Kidney (tissue), 14 donors: ENCODE measurements around the gene SPATS1. TPM values are rescaled to one million over a fixed set of nuclear protein-coding genes. Genes with fewer than 3 reads are reported as not detected.
"Not testable (repeated sequence)": the region's sequence is repeated elsewhere in the genome, so short reads cannot be mapped to it uniquely, and the experiment has no call there.

Source experiments
- DNase-seq, 5 donors: peaks; one replicate each; pipeline ENCODE4 v3.0.0-alpha.2; 2013 to 2020
- FAIRE-seq: peaks from 2 replicates; lab custom pipeline; 2012; peaks lifted over from hg19 to GRCh38; lab: Jason Lieb, UNC
- H3K27ac ChIP-seq, 2 donors: one replicate each; pipeline ENCODE4 v1.7.0; 2013; ENCODE audit warnings: low read depth in 2 of 2, low read length in 2 of 2, inconsistent platforms in 1 of 2
- H3K27me3 ChIP-seq: one replicate; pipeline ENCODE4 v1.7.1; 2013; ENCODE audit warnings: low read length, inconsistent platforms; ENCODE audit not compliant: control insufficient read depth, insufficient read depth
- H3K36me3 ChIP-seq, 3 donors: one replicate each; pipeline versions ENCODE4 v1.7.0 to v1.7.1; 2013; ENCODE audit warnings: low read length in 3 of 3, control low read depth in 1 of 3, inconsistent platforms in 1 of 3; ENCODE audit not compliant: insufficient read depth in 3 of 3, control insufficient read depth in 2 of 3
- H3K4me1 ChIP-seq, 3 donors: one replicate each; pipeline versions ENCODE4 v1.7.0 to v1.7.1; 2013; ENCODE audit warnings: low read length in 3 of 3, inconsistent platforms in 1 of 3, low read depth in 1 of 3; ENCODE audit not compliant: control insufficient read depth in 2 of 3, insufficient read depth in 2 of 3
- H3K4me3 ChIP-seq, 3 donors: one replicate each; pipeline versions ENCODE4 v1.7.0 to v1.8.1; 2013; ENCODE audit warnings: low read length in 3 of 3, control low read depth in 1 of 3, inconsistent platforms in 1 of 3
- H3K9ac ChIP-seq, 3 donors: one replicate each; pipeline versions ENCODE4 v1.7.0 to v1.7.1; 2013; ENCODE audit warnings: low read length in 3 of 3, control low read depth in 1 of 3, inconsistent platforms in 1 of 3
- H3K9me3 ChIP-seq, 3 donors: one replicate each; pipeline versions ENCODE4 v1.7.0 to v1.7.1; 2013; ENCODE audit warnings: low read length in 3 of 3, control low read depth in 1 of 3, inconsistent platforms in 1 of 3; ENCODE audit not compliant: control insufficient read depth in 2 of 3, insufficient read depth in 1 of 3
- CTCF ChIP-seq: IDR thresholded peaks from 3 replicates; pipeline ENCODE4 v1.5.1; 2012; ENCODE audit warnings: mild to moderate bottlenecking, moderate library complexity, borderline replicate concordance; ENCODE audit not compliant: insufficient read depth; ENCODE audit errors: extremely low read depth
- intact Hi-C: fragments of 100-400 bp; cut with DNase I; formaldehyde crosslinking; loops from one replicate; pipeline ENCODE4 v1.11.1; 2022
- polyA plus RNA-seq: library from polyadenylated mRNA; stranded (reverse); fragments of 350-450 nt; fragmentation: Illumina TruSeq; extraction: RNeasy Lipid Tissue Mini Kit (QIAGEN cat#74804); gene quantifications from one replicate; pipeline ENCODE4 v1.2.3, GENCODE V29; 2014; ENCODE audit warnings: low read depth, low replicate concordance; ENCODE audit not compliant: insufficient read depth
- total RNA-seq: library from RNA; stranded (reverse); fragmentation: NEBNext Ultra II Directional; extraction: Animal tissue kit (Norgen Biotek cat#: 25700); gene quantifications from one replicate; pipeline ENCODE4 v1.2.1, GENCODE V29; 2021
- donor health status: control.
- donor health status: control.
- donor health status: control.
- donor health status: control.
- donor health status: control.
- donor health status: DM: yes; HTN: yes; CAD: no.
- donor health status: Normal renal cell carcinoma (clear cell type).

The SPATS1 gene
- total and polyA plus RNA-seq, 2 donors from 2014 or later = not detected

GRCh38 chr6:44327096-44327495 is 15.4 kb upstream of the SPATS1 start:
- FAIRE-seq (no peak), DNase-seq (no peak)
- Histone ChIP-seq H3K9ac (no peak overlapping the region), H3K4me3 (no peak overlapping the region), H3K9me3 (no peaks in the 10 kb centered on the region), H3K27ac (no peak overlapping the region), H3K36me3 (no peaks in the 10 kb centered on the region), H3K4me1 (no peaks in the 10 kb centered on the region), H3K27me3 (peaks cover 6% of the 10 kb centered on the region)
- TF ChIP-seq CTCF = no peak
- intact Hi-C loops = no loop called here

- no peak for DNase-seq
- no peak for FAIRE-seq
- intact Hi-C loops = no loop called here
- H3K36me3 ChIP-seq = no peaks in the 10 kb centered on the region
- H3K9me3 ChIP-seq = no peaks in the 10 kb centered on the region
- no peak for TF ChIP-seq CTCF
- H3K9ac ChIP-seq = no peak overlapping the region
- no peak overlapping the region for H3K27ac ChIP-seq
- H3K27me3 ChIP-seq = peaks cover 6% of the 10 kb centered on the region
- no peaks in the 10 kb centered on the region for H3K4me1 ChIP-seq
- H3K4me3 ChIP-seq = no peak overlapping the region
These were observed 14.7 kb upstream of the SPATS1 start for GRCh38 chr6:44327760-44328159.

GRCh38 chr6:44328203-44328602 is 14.2 kb upstream of the SPATS1 start:
- intact Hi-C loops, DNase-seq, FAIRE-seq, H3K4me3 ChIP-seq, H3K4me1 ChIP-seq, H3K27ac ChIP-seq, H3K36me3 ChIP-seq, H3K27me3 ChIP-seq, H3K9ac ChIP-seq, H3K9me3 ChIP-seq: not testable (repeated sequence)

- no peak for TF ChIP-seq CTCF
- Histone ChIP-seq H3K27me3 (peaks cover 6% of the 10 kb centered on the region), H3K4me3 (no peak overlapping the region), H3K36me3 (no peaks in the 10 kb centered on the region), H3K9ac (no peak overlapping the region), H3K9me3 (no peaks in the 10 kb centered on the region), H3K27ac (no peak overlapping the region), H3K4me1 (no peaks in the 10 kb centered on the region)
- FAIRE-seq = no peak
- no peak for DNase-seq
- intact Hi-C loops = no loop called here
These were observed 12.6 kb upstream of the SPATS1 start for GRCh38 chr6:44329858-44330257.
